ENCODE results near the gene RNF144A. TPM values are rescaled to one million over a fixed set of nuclear protein-coding genes. Genes with fewer than 3 reads are reported as not detected.

Gene RNF144A
- total and polyA plus RNA-seq, 4 donors = 0.63 to 27.6 (median 4.1) TPM

GRCh38 chr2:6922201-6922656 is 5.0 kb downstream of the RNF144A start:
- no peaks in the 10 kb centered on the region for H3K9me3 ChIP-seq (ENCODE audit: control insufficient read depth, low read length)
- H3K4me3 ChIP-seq (ENCODE audit: low read length in 2 of 2) = no peak overlapping the region
- no peaks in the 10 kb centered on the region for H3K36me3 ChIP-seq (ENCODE audit: control insufficient read depth in 1 of 2, insufficient read depth in 2 of 2, low read length in 1 of 2)
- ATAC-seq (ENCODE audit: low FRiP score) = no peak
- H3K27me3 ChIP-seq (ENCODE audit: control insufficient read depth in 1 of 2, insufficient read depth in 2 of 2, low read length in 1 of 2) = no peaks in the 10 kb centered on the region
- H3K4me1 ChIP-seq (ENCODE audit: control insufficient read depth in 1 of 2, insufficient read depth in 2 of 2, low read length in 2 of 2) = no peaks in the 10 kb centered on the region
- intact Hi-C loops (cut with DNase I) = no loop called here
- H3K27ac ChIP-seq (ENCODE audit: low read depth in 1 of 2, low read length in 2 of 2) = no peak overlapping the region
- no peak for DNase-seq
- WGBS, 2 donors = 92% methylated on average over 8 of the region's 8 CpGs

- WGBS, 2 donors = 79 to 85% methylated on average over 10 of the region's 10 CpGs
- Histone ChIP-seq H3K9me3 (ENCODE audit: control insufficient read depth, low read length) (no peaks in the 10 kb centered on the region), H3K4me1 (ENCODE audit: control insufficient read depth in 1 of 2, insufficient read depth in 2 of 2, low read length in 2 of 2) (no peaks in the 10 kb centered on the region), H3K27me3 (ENCODE audit: control insufficient read depth in 1 of 2, insufficient read depth in 2 of 2, low read length in 1 of 2) (no peaks in the 10 kb centered on the region), H3K27ac (ENCODE audit: low read depth in 1 of 2, low read length in 2 of 2) (no peak overlapping the region), H3K4me3 (ENCODE audit: low read length in 2 of 2) (no peak overlapping the region), H3K36me3 (ENCODE audit: control insufficient read depth in 1 of 2, insufficient read depth in 2 of 2, low read length in 1 of 2) (no peaks in the 10 kb centered on the region)
- intact Hi-C loops (cut with DNase I) = no loop called here
- DNase-seq (no peak), ATAC-seq (ENCODE audit: low FRiP score) (no peak)
Measured at GRCh38 chr2:6923319-6923718, 6.1 kb downstream of the RNF144A start.

- intact Hi-C loops (cut with DNase I) = no loop called here
- no peak overlapping the region for H3K4me3 ChIP-seq (ENCODE audit: low read length in 2 of 2)
- no peaks in the 10 kb centered on the region for H3K4me1 ChIP-seq (ENCODE audit: control insufficient read depth in 1 of 2, insufficient read depth in 2 of 2, low read length in 2 of 2)
- no peaks in the 10 kb centered on the region for H3K9me3 ChIP-seq (ENCODE audit: control insufficient read depth, low read length)
- WGBS, 2 donors = 96 to 97% methylated on average over 19 of the region's 19 CpGs
- DNase-seq (no peak), ATAC-seq (ENCODE audit: low FRiP score) (no peak)
- no peak overlapping the region for H3K27ac ChIP-seq (ENCODE audit: low read depth in 1 of 2, low read length in 2 of 2)
- H3K36me3 ChIP-seq (ENCODE audit: control insufficient read depth in 1 of 2, insufficient read depth in 2 of 2, low read length in 1 of 2) = no peaks in the 10 kb centered on the region
- H3K27me3 ChIP-seq (ENCODE audit: control insufficient read depth in 1 of 2, insufficient read depth in 2 of 2, low read length in 1 of 2) = no peaks in the 10 kb centered on the region
Measured at GRCh38 chr2:6924101-6924923, 7.1 kb downstream of the RNF144A start.

GRCh38 chr2:6924924-6925409 is 7.8 kb downstream of the RNF144A start:
- 89 to 95% methylated on average over 7 of the region's 7 CpGs for WGBS, 2 donors
- intact Hi-C loops (cut with DNase I) = no loop called here
- Histone ChIP-seq H3K9me3 (ENCODE audit: control insufficient read depth, low read length) (no peaks in the 10 kb centered on the region), H3K36me3 (ENCODE audit: control insufficient read depth in 1 of 2, insufficient read depth in 2 of 2, low read length in 1 of 2) (no peaks in the 10 kb centered on the region), H3K4me1 (ENCODE audit: control insufficient read depth in 1 of 2, insufficient read depth in 2 of 2, low read length in 2 of 2) (no peaks in the 10 kb centered on the region), H3K4me3 (ENCODE audit: low read length in 2 of 2) (no peak overlapping the region), H3K27me3 (ENCODE audit: control insufficient read depth in 1 of 2, insufficient read depth in 2 of 2, low read length in 1 of 2) (no peaks in the 10 kb centered on the region), H3K27ac (ENCODE audit: low read depth in 1 of 2, low read length in 2 of 2) (no peak overlapping the region)
- DNase-seq (no peak), ATAC-seq (ENCODE audit: low FRiP score) (no peak)

GRCh38 chr2:6926071-6926732 is 9.0 kb downstream of the RNF144A start:
- H3K4me3 ChIP-seq (ENCODE audit: low read length in 2 of 2) = no peak overlapping the region
- intact Hi-C loops (cut with DNase I) = no loop called here
- no peak for ATAC-seq (ENCODE audit: low FRiP score)
- H3K9me3 ChIP-seq (ENCODE audit: control insufficient read depth, low read length) = no peaks in the 10 kb centered on the region
- H3K27me3 ChIP-seq (ENCODE audit: control insufficient read depth in 1 of 2, insufficient read depth in 2 of 2, low read length in 1 of 2) = no peaks in the 10 kb centered on the region
- H3K4me1 ChIP-seq (ENCODE audit: control insufficient read depth in 1 of 2, insufficient read depth in 2 of 2, low read length in 2 of 2) = no peaks in the 10 kb centered on the region
- no peak for DNase-seq
- no peaks in the 10 kb centered on the region for H3K36me3 ChIP-seq (ENCODE audit: control insufficient read depth in 1 of 2, insufficient read depth in 2 of 2, low read length in 1 of 2)
- no peak overlapping the region for H3K27ac ChIP-seq (ENCODE audit: low read depth in 1 of 2, low read length in 2 of 2)
- 80 to 81% methylated on average over 14 of the region's 14 CpGs for WGBS, 2 donors

- H3K4me3 ChIP-seq (ENCODE audit: low read length in 2 of 2) = no peak overlapping the region
- ATAC-seq (ENCODE audit: low FRiP score) (no peak), DNase-seq (no peak)
- no peaks in the 10 kb centered on the region for H3K9me3 ChIP-seq (ENCODE audit: control insufficient read depth, low read length)
- 30 to 31% methylated on average over 3 of the region's 3 CpGs for WGBS, 2 donors
- H3K27me3 ChIP-seq (ENCODE audit: control insufficient read depth in 1 of 2, insufficient read depth in 2 of 2, low read length in 1 of 2) = no peaks in the 10 kb centered on the region
- H3K27ac ChIP-seq (ENCODE audit: low read depth in 1 of 2, low read length in 2 of 2) = no peak overlapping the region
- H3K4me1 ChIP-seq (ENCODE audit: control insufficient read depth in 1 of 2, insufficient read depth in 2 of 2, low read length in 2 of 2) = no peaks in the 10 kb centered on the region
- intact Hi-C loops (cut with DNase I) = no loop called here
- no peaks in the 10 kb centered on the region for H3K36me3 ChIP-seq (ENCODE audit: control insufficient read depth in 1 of 2, insufficient read depth in 2 of 2, low read length in 1 of 2)
Measured at GRCh38 chr2:6927186-6927585, 10.0 kb downstream of the RNF144A start.

GRCh38 chr2:6927753-6928152 is 10.5 kb downstream of the RNF144A start:
- H3K27me3 ChIP-seq (ENCODE audit: control insufficient read depth in 1 of 2, insufficient read depth in 2 of 2, low read length in 1 of 2) = no peaks in the 10 kb centered on the region
- no peak overlapping the region for H3K27ac ChIP-seq (ENCODE audit: low read depth in 1 of 2, low read length in 2 of 2)
- no peaks in the 10 kb centered on the region for H3K4me1 ChIP-seq (ENCODE audit: control insufficient read depth in 1 of 2, insufficient read depth in 2 of 2, low read length in 2 of 2)
- intact Hi-C loops (cut with DNase I) = no loop called here
- H3K36me3 ChIP-seq (ENCODE audit: control insufficient read depth in 1 of 2, insufficient read depth in 2 of 2, low read length in 1 of 2) = no peaks in the 10 kb centered on the region
- ATAC-seq (ENCODE audit: low FRiP score) (no peak), DNase-seq (no peak)
- 86 to 98% methylated on average over 3 of the region's 3 CpGs for WGBS, 2 donors
- H3K4me3 ChIP-seq (ENCODE audit: low read length in 2 of 2) = no peak overlapping the region
- no peaks in the 10 kb centered on the region for H3K9me3 ChIP-seq (ENCODE audit: control insufficient read depth, low read length)

- Histone ChIP-seq H3K4me3 (ENCODE audit: low read length in 2 of 2) (no peak overlapping the region), H3K9me3 (ENCODE audit: control insufficient read depth, low read length) (no peaks in the 10 kb centered on the region), H3K27me3 (ENCODE audit: control insufficient read depth in 1 of 2, insufficient read depth in 2 of 2, low read length in 1 of 2) (no peaks in the 10 kb centered on the region), H3K27ac (ENCODE audit: low read depth in 1 of 2, low read length in 2 of 2) (no peak overlapping the region), H3K4me1 (ENCODE audit: control insufficient read depth in 1 of 2, insufficient read depth in 2 of 2, low read length in 2 of 2) (no peaks in the 10 kb centered on the region), H3K36me3 (ENCODE audit: control insufficient read depth in 1 of 2, insufficient read depth in 2 of 2, low read length in 1 of 2) (no peaks in the 10 kb centered on the region)
- DNase-seq (no peak), ATAC-seq (ENCODE audit: low FRiP score) (no peak)
- 90 to 91% methylated on average over 9 of the region's 9 CpGs for WGBS, 2 donors
- intact Hi-C loops (cut with DNase I) = no loop called here
Measured at GRCh38 chr2:6928452-6928851, 11.2 kb downstream of the RNF144A start.
